ENCODE data around the gene TRMT11.

The TRMT11 gene

GRCh38 chr6:126076992-126077664 lies 90.8 kb downstream of the TRMT11 start:
- DNase-seq, result no peak

GRCh38 chr6:126077810-126078776 lies 91.8 kb downstream of the TRMT11 start:
- no peak for DNase-seq

- no peak for DNase-seq
Observed at GRCh38 chr6:126083875-126084274, 97.5 kb downstream of the TRMT11 start.

GRCh38 chr6:126086560-126086959 lies 100.2 kb downstream of the TRMT11 start:
- no peak for DNase-seq
